ENCODE results near the gene RAB31.
A peak's percentile ranks its signal among the peaks of the same experiment; 100 is the strongest.
"Not testable (repeated sequence)": the region's sequence is repeated elsewhere in the genome, so short reads cannot be mapped to it uniquely, and the experiment has no call there.

Gene RAB31

DNA sequence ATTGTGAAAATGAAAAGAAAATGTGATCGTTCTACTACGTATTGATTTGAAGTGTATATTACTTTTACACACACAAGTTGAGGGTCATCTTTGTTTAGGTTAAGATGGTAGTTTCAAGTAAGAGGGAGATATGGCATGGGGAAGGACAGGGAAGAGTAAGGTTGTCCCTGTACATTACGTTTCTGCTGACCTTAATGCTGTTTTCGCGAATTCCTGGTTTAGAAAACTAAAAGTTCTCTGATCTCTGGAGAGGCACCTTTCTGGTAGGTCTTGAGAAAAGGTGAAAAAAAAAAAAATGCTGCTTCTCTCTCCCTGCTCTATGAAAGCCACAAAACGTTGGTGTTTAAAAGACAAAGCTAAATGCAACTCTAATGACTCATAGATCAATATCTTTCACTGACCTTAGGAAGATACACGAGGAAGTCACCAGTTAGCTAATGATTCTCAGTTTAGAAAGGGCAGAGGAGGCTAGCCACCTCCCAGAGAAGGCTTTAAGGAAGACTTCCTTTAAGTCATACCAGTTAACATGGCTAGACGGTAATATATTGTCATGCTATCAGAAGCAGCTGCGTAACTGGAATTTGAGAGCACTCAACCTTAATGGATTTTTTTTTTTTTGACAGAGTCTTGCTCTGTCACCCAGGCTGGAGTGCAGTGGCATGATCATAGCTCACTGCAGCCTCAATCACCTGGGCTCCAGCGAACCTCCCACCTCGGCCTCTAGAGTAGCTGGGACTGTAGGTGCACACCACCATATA, 190.9 kb downstream of the RAB31 start:
- peak in 1 of 2 experiments; percentile 47 for DNase-seq

DNA sequence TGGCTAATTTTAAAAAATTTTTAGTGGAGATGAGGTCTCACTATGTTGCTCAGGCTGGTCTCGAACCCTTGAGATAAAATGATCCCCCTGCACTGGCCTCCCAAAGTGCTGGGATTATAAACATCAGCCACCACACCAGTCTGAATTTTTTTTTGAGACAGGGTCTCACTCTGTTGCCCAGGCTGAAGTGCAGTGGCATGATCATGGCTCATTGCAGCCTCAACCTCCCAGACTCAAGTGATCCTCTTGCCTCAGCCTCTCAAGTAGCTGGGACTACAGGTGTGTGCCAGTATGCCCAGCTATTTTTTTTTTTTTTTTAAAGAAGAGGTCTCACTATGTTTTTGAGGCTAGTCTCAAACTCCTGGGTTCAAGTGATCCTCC, 191.4 kb downstream of the RAB31 start:
- not testable (repeated sequence) for DNase-seq

DNA sequence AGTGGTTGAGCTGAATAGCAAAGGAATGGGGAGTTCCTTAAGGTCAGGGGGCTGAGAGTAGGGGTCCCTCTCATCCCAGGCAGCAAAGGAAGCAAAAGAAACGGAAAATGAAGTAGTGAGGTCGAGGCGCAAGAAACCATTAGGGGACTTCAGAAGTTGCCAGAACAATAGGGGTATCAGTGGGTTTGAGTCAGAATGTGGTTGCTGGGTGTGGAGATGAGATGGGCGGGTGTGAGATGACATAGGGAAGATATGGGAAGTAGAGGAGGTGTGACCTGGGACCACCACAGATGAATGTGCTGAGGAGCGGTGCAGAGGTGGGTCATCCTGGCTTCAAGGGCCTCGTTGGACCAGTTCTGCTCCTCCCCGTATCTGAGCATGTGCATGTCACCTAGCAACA, 192.6 kb downstream of the RAB31 start:
- DNase-seq, result no peak

DNA sequence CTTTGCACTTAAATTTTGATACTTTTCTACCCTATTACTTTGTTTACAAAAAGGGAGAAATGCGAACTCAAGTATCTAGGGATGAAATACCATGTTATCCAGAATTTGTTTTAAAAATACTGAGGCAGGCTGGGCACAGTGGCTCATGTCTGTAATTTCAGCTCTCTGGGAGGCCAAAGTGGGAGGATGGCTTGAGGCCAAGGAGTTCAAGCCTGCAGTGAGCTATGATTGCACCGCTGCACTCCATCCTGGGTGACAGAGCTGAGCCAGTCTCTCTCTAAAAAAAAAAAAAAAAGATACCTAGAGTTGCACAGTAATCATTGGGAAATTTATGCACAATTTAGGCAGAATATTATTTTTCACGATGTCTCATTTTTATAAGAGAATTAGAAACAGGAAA, 193.3 kb downstream of the RAB31 start:
- DNase-seq, result no peak

DNA sequence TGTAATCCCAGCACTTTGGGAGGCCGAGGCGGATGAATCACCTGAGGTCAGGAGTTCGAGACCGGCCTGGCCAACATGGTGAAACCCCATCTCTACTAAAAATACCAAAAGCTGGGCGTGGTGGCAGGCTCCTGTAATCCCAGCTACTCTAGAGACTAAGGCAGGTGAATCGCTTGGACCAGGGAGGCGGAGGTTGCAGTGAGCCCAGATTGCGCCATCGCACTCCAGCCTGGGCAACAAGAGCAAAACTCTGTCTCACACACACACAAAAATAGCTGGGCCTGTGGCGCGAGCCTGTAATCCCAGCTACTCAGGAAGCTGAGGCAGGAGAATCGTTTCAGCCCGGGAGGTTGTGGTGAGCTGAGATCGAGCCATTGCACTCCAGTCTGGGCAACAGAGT, 194.2 kb downstream of the RAB31 start:
- not testable (repeated sequence) for DNase-seq

DNA sequence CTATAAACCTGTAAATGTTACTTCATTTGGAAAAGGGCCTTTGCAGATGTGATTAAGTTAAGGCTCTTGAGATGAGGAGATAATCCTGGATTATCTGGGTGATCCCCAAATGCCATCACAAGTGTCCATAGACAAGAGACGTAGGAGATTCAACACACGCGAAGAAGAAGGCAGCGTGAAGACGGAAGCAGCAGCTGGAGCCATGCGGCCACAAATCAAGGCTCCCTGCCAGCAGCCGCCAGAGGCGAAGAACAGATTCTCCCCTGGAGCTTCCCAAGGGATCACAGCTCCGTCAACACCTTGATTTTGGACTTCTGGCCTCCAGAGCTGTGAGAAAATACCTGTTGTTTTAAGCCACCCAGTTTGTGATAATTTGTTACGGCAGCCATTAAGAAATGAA, 194.7 kb downstream of the RAB31 start:
- peak; percentile 89 to 95 for DNase-seq

DNA sequence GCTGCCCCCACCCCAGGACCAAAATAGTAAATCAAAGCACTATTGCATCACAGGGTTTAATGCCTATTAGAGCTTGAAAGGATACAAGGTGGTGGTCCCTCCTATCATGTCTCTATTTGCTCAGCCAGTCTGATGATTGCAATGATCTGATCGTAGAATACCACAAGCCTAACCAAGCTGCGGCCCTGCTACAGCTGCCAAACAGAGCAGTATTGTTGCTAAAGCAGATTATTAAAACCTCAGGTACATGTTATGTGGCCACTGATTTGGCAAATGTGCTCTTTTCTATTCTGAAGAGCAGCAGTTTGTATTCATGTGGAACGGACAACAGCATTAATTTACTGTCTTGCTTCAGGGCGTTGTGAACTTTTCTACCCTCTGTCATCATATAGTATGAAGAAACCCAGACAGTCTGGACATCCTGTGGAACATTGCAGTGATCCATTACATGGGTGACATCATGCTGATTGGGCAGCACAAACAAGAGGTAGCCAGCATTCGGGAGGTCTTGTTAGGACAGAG, 197.4 kb downstream of the RAB31 start:
- no peak for DNase-seq

DNA sequence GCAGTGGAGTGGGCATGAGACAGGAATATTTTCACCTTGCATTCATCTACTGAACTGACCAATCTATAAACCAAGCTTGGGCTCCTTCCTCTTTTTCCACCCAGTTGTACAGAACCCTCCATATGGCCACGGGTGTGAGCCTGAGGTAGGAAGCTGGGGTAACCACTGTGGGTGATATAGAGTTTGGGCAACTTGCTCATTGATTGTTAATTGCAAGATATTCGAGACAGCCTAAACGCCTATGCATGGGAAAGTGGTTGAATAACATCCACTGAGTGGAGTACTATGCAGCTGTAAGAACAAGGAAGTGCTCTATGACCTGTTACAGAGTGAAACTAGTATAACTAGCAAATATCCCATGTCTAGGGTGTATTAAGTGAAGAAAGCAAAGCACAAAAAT, 198.4 kb downstream of the RAB31 start:
- no peak for DNase-seq

DNA sequence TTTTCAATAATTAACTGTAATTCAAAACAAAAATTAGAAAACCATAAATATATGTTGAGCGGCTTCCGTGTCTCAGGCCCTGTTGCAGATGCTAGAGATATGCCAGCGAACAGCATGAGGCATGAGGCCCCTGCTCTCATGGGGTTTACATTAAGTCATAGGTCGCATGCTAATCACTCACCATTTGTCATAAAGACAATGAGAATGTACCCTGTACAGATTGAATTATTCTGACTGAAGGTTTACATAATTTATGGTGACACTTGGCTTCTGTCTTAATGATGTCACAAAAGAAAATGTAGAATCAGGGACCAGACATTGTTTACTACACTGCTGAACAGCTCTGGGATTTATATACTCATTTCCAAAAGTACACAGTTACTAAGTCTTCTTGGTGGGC, 199.8 kb downstream of the RAB31 start:
- no peak for DNase-seq

DNA sequence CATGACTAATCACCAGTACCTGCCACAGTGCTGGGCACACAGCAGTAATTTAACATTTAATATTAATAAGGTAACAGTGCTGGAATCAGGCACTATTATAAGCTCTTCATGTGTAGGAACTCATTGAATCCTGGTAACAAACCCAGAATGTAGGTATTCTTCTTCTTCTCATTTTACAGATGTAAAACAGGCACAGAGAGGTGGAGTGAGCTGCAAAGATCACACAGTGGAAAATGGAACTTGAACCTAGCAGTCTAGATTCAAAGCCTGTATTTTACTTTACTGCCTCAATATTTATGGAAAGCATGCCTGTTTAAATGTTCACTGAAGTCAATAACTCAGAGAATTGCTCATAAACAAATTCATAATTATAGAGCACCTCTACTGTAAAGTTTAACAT, 202.0 kb downstream of the RAB31 start:
- DNase-seq, result no peak

DNA sequence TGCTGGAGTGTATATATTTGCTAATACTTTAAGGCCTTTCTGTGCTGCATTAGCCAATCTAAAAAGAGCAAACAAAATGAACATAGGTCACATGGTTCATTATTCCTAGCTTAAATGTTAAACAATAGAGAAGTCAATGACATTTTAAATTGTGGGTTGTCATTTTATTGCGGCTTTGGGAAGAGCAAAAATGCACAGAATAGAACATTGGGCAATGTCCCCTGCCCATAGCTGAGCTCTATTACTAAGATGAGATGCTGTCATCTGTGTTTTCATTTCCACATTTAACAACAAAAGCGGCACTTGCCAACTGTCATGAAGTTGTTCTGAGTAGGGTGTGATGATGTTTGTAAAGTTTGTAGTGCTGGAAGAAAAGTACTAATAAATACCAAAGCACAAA, 202.6 kb downstream of the RAB31 start:
- no peak for DNase-seq

DNA sequence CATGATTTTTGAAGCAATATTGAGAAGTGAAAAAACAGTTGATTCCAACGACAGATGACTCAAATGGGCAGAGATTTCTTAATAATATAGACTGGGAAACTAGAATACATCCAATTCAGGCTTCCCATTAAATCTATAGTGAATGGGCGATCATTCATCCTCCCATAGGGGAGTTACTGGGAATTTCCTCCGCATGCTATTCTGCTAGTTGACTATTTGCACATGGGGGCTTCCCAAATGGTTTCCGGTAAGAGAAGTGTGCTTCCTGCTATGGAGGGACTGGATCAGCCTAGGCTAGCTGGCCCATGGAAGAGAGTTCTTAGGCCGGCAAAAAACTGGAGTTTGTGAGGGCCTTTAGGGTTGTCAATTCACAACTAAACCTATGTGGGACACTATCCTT, 203.1 kb downstream of the RAB31 start:
- no peak for DNase-seq

Data from NCI-H524 (cell line).